Mammary epithelial cell (primary cell): ENCODE results near the gene SAMD5.

Experiments used
- EZH2 ChIP-seq: IDR thresholded peaks from 2 replicates; pipeline ENCODE4 v1.6.1; 2012; ENCODE audit warnings: low read length, inconsistent platforms, borderline replicate concordance
- TF ChIP-seq, protein P1 (sequence below), 2 donors: IDR thresholded peaks in 1 of 2; conservative IDR thresholded peaks in 1 of 2; 2 replicates each; pipeline ENCODE4 v1.5.1; 2011 to 2012; ENCODE audit warnings: inconsistent platforms in 2 of 2, low read length in 2 of 2, mild to moderate bottlenecking in 2 of 2, control low read depth in 1 of 2, low read depth in 1 of 2; ENCODE audit not compliant: insufficient read depth in 1 of 2; ENCODE audit errors: extremely low read depth in 1 of 2

- no peak for TF ChIP-seq EZH2
- TF ChIP-seq, protein P1, sequence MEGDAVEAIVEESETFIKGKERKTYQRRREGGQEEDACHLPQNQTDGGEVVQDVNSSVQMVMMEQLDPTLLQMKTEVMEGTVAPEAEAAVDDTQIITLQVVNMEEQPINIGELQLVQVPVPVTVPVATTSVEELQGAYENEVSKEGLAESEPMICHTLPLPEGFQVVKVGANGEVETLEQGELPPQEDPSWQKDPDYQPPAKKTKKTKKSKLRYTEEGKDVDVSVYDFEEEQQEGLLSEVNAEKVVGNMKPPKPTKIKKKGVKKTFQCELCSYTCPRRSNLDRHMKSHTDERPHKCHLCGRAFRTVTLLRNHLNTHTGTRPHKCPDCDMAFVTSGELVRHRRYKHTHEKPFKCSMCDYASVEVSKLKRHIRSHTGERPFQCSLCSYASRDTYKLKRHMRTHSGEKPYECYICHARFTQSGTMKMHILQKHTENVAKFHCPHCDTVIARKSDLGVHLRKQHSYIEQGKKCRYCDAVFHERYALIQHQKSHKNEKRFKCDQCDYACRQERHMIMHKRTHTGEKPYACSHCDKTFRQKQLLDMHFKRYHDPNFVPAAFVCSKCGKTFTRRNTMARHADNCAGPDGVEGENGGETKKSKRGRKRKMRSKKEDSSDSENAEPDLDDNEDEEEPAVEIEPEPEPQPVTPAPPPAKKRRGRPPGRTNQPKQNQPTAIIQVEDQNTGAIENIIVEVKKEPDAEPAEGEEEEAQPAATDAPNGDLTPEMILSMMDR (conservative IDR thresholded peaks at IDR 0.05 in 1 of 2, IDR thresholded peaks at IDR 0.05 in 1 of 2; ENCODE audit: extremely low read depth in 1 of 2, insufficient read depth in 1 of 2, low read depth in 1 of 2, low read length in 2 of 2): no peak
Observed at GRCh38 chr6:147618927-147619326, 110.4 kb downstream of the SAMD5 start.
